K562 (cell line): ENCODE results near the gene SPTBN4. TPM values are rescaled to one million over a fixed set of nuclear protein-coding genes. Genes with fewer than 3 reads are reported as not detected.

ENCODE experiments used
- ARID1B ChIP-seq: fragments of 450-650 bp; IDR thresholded peaks from 2 replicates; pipeline ENCODE4 v1.6.1; 2016; ENCODE audit warnings: antibody characterized with exemption, mild to moderate bottlenecking, inconsistent platforms
- EZH2 ChIP-seq: IDR thresholded peaks from 2 replicates; pipeline ENCODE4 v1.6.1; 2012; ENCODE audit warnings: low read depth, mild to moderate bottlenecking, inconsistent platforms, low read length, borderline replicate concordance
- FOXJ3 ChIP-seq: sonication (generic); formaldehyde crosslinking; IDR thresholded peaks from 2 replicates; pipeline ENCODE4 v1.4.0; 2020; ENCODE audit warnings: mild to moderate bottlenecking, missing genetic modification reagents
- GTF2E2 ChIP-seq: fragments of 200-800 bp; sonication (Bioruptor generic); IDR thresholded peaks from 2 replicates; pipeline ENCODE4 v1.6.1; 2016; ENCODE audit warnings: missing genetic modification characterization, missing compliant biosample characterization
- KDM1A ChIP-seq, 2 experiments: fragments of 450-650 bp; IDR thresholded peaks; 2 replicates each; pipeline ENCODE4 v1.6.1; 2016; ENCODE audit warnings: mild to moderate bottlenecking in 2 of 2
- MEF2D ChIP-seq: conservative IDR thresholded peaks from 2 replicates; pipeline ENCODE4 v1.6.1; 2016; ENCODE audit warnings: low read depth, missing genetic modification characterization, missing compliant biosample characterization
- MTF1 ChIP-seq: fragments of 250-450 bp; sonication (Bioruptor Pico); IDR thresholded peaks from 2 replicates; pipeline ENCODE4 v1.9.0; 2021; ENCODE audit warnings: moderate library complexity, mild to moderate bottlenecking, inconsistent platforms, borderline replicate concordance
- POLR2AphosphoS2 ChIP-seq: IDR thresholded peaks from 2 replicates; pipeline ENCODE4 v1.6.1; 2012; ENCODE audit warnings: low read length, improper control_type of control experiment
- SMARCA4 ChIP-seq: fragments of 450-650 bp; IDR thresholded peaks from 2 replicates; pipeline ENCODE4 v1.6.1; 2016
- SRSF3 ChIP-seq: fragments of 200-400 bp; formaldehyde crosslinking; IDR thresholded peaks from 2 replicates; pipeline ENCODE4 v1.6.1; 2016; ENCODE audit warnings: mild to moderate bottlenecking, low read length, moderate library complexity; ENCODE audit not compliant: insufficient read depth
- TAF7 ChIP-seq: fragments of 450-650 bp; IDR thresholded peaks from 2 replicates; pipeline ENCODE4 v1.6.1; 2016; ENCODE audit warnings: missing genetic modification characterization, missing compliant biosample characterization
- XRCC4 ChIP-seq: IDR thresholded peaks from one replicate; pipeline ENCODE4 v1.6.1; 2011; ENCODE audit not compliant: insufficient read depth, insufficient read length; ENCODE audit errors: extremely low read depth
- ZBTB12 ChIP-seq: fragments of 250-450 bp; sonication (Bioruptor Pico); IDR thresholded peaks from 2 replicates; pipeline ENCODE4 v1.4.0; 2020
- ZBTB8A ChIP-seq: fragments of 450-650 bp; IDR thresholded peaks from 2 replicates; pipeline ENCODE4 v1.6.1; 2018; ENCODE audit warnings: mild to moderate bottlenecking, moderate library complexity; ENCODE audit not compliant: partially characterized antibody
- ZHX1 ChIP-seq: fragments of 150-350 bp; conservative IDR thresholded peaks from 2 replicates; pipeline ENCODE4 v1.6.1; 2014; ENCODE audit warnings: low read length
- ZNF764 ChIP-seq: fragments of 250-450 bp; sonication (Bioruptor Pico); IDR thresholded peaks from 2 replicates; pipeline ENCODE4 v1.4.0; 2020; ENCODE audit warnings: low read depth, mild to moderate bottlenecking, moderate library complexity
- polyA plus RNA-seq, 8 experiments: library from polyadenylated mRNA; depleted of rRNA in 4 of 8; stranded (reverse) in 5 of 8; unstranded in 3 of 8; fragments of >200 nt; fragmentation: Nextera tagmentation in 2 of 8; fragmentation: Illumina TruSeq in 1 of 8; extraction: Ambion mirVana in 2 of 8; extraction: Trizol in 1 of 8; gene quantifications; 2 replicates each; pipeline versions ENCODE4 v1.2.1 to v1.2.3, GENCODE V29; 2011 to 2014; ENCODE audit warnings: inconsistent platforms in 1 of 8, missing spikeins in 1 of 8
- total RNA-seq, 7 experiments: library from RNA; depleted of rRNA in 6 of 7; stranded (reverse); fragments of >200 nt in 6 of 7; fragmentation: Illumina TruSeq in 2 of 7; extraction: Trizol in 2 of 7; gene quantifications; 2 replicates each; pipeline versions ENCODE4 v1.2.1 to v1.2.3, GENCODE V29; 2011 to 2021; ENCODE audit warnings: low replicate concordance in 1 of 7
- TF ChIP-seq, protein P1 (sequence below): IDR thresholded peaks from 3 replicates; pipeline ENCODE4 v1.6.1; 2011; ENCODE audit warnings: borderline replicate concordance, mild to moderate bottlenecking, moderate library complexity; ENCODE audit not compliant: insufficient read length; ENCODE audit errors: extremely low read depth

The SPTBN4 gene
- total and polyA plus RNA-seq, 9 of the 15 experiments (the other 6 are each of a cell fraction or from before 2014, with no cell fraction given): 0.01 to 1.5 (median 0.86) TPM

DNA sequence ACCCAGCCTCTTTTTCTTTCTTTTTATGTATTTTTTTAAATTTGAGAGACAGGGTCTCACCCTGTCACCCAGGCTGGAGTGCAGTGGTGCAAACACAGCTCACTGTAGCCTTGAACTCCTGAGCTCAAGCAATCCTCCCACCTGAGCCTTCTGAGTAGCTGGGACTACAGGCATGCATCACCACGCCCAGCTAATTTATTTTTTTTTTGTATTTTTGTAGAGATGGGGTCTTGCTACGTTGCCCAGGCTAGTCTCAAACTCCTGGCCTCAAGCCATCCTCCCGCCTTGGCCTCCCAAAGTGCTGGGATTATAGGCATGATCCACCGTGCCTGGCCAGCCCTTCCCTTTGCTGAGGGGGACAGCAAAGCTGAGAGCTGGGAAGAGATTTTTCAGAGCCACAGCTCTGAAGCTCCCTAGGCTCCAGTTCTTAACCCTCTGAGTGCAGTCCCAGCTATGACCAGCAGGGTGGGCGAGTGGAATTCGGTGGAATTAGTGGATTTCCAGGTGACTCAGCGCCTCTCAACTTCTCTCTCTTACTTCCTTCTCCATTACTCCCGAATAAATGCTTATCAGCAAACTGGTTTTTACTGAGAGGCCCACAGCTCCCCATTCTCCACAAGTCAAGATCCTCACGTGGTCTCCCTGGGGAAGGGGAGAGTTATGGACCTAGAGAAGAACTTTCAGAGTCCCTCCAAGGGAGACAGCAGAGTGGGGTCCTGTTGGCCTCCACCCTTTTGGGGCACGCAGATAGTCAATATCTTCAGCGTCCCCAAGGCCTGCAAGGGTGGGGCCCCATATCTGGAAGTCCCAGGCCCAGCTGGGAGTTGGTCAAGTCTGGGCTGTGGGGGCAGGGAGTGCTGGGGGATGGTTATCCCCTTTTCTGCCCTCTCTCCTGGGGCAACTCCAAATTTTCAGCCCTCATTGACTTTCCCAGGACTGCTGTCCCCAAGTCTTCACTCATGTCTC is 2.5 kb upstream of the SPTBN4 start (continued):
- TF ChIP-seq ZNF764: no peak
- TF ChIP-seq, protein P1, sequence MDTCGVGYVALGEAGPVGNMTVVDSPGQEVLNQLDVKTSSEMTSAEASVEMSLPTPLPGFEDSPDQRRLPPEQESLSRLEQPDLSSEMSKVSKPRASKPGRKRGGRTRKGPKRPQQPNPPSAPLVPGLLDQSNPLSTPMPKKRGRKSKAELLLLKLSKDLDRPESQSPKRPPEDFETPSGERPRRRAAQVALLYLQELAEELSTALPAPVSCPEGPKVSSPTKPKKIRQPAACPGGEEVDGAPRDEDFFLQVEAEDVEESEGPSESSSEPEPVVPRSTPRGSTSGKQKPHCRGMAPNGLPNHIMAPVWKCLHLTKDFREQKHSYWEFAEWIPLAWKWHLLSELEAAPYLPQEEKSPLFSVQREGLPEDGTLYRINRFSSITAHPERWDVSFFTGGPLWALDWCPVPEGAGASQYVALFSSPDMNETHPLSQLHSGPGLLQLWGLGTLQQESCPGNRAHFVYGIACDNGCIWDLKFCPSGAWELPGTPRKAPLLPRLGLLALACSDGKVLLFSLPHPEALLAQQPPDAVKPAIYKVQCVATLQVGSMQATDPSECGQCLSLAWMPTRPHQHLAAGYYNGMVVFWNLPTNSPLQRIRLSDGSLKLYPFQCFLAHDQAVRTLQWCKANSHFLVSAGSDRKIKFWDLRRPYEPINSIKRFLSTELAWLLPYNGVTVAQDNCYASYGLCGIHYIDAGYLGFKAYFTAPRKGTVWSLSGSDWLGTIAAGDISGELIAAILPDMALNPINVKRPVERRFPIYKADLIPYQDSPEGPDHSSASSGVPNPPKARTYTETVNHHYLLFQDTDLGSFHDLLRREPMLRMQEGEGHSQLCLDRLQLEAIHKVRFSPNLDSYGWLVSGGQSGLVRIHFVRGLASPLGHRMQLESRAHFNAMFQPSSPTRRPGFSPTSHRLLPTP: no peak
- TF ChIP-seq MEF2D (tag): no peak
- no peak for TF ChIP-seq FOXJ3 (CRISPR knock-in tag)
- TF ChIP-seq GTF2E2 (tag): no peak; the same call in 1 of the 2 replicates
- TF ChIP-seq KDM1A (IDR thresholded peaks at IDR 0.05): no peak; a peak in 1 of 4 replicates
- peak; percentile 96 for TF ChIP-seq SMARCA4
- TF ChIP-seq MTF1 (CRISPR knock-in tag): no peak
- TF ChIP-seq ARID1B: peak; percentile 98
- TF ChIP-seq XRCC4: no peak
- TF ChIP-seq TAF7 (tag): no peak
- TF ChIP-seq ZHX1: peak; percentile 61; the same call in 1 of the 2 replicates
- TF ChIP-seq EZH2: no peak
- peak; percentile 32; the same call in 1 of the 2 replicates for TF ChIP-seq POLR2AphosphoS2
- no peak for TF ChIP-seq ZBTB8A
- no peak for TF ChIP-seq SRSF3
- TF ChIP-seq ZBTB12 (CRISPR knock-in tag): no peak
